ENCODE results near the gene HS3ST6. TPM values are rescaled to one million over a fixed set of nuclear protein-coding genes. Genes with fewer than 3 reads are reported as not detected.

The HS3ST6 gene
- total RNA-seq, 1 donor from 2014 or later: 1.3 TPM

DNA sequence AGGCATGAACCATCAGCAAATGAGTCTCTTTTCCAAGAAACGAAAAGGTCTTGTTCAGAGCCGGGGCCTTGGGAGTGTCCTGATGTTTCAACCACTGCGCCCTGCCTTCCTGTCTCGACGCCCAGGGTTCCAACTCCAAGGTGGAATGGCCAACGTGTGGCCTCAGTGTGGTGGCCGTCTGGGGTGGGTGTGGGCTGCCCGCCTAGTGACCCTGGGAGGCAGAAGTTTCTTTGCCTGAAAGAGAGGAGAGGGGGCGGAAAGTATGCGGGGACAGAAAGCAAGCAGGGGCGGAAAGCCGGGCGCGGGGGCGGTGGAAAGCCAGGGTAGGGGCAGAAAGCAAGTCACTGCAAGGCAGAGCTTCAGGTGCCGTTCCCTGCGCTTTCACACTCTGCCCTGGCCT, 20.7 kb upstream of the HS3ST6 start:
- TF ChIP-seq, protein P1, sequence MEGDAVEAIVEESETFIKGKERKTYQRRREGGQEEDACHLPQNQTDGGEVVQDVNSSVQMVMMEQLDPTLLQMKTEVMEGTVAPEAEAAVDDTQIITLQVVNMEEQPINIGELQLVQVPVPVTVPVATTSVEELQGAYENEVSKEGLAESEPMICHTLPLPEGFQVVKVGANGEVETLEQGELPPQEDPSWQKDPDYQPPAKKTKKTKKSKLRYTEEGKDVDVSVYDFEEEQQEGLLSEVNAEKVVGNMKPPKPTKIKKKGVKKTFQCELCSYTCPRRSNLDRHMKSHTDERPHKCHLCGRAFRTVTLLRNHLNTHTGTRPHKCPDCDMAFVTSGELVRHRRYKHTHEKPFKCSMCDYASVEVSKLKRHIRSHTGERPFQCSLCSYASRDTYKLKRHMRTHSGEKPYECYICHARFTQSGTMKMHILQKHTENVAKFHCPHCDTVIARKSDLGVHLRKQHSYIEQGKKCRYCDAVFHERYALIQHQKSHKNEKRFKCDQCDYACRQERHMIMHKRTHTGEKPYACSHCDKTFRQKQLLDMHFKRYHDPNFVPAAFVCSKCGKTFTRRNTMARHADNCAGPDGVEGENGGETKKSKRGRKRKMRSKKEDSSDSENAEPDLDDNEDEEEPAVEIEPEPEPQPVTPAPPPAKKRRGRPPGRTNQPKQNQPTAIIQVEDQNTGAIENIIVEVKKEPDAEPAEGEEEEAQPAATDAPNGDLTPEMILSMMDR (conservative IDR thresholded peaks at IDR 0.05): no peak
- Mint-ChIP-seq H3K9me3 (no peaks in the 10 kb centered on the region), H3K4me3 (no peak overlapping the region), H3K27ac (no peak overlapping the region), H3K36me3 (no peaks in the 10 kb centered on the region), H3K27me3 (no peaks in the 10 kb centered on the region), H3K4me1 (ENCODE audit: unreplicated experiment) (peaks cover 4% of the 10 kb centered on the region)
- no peak for DNase-seq (ENCODE audit: extremely low spot score, unreplicated experiment)

DNA sequence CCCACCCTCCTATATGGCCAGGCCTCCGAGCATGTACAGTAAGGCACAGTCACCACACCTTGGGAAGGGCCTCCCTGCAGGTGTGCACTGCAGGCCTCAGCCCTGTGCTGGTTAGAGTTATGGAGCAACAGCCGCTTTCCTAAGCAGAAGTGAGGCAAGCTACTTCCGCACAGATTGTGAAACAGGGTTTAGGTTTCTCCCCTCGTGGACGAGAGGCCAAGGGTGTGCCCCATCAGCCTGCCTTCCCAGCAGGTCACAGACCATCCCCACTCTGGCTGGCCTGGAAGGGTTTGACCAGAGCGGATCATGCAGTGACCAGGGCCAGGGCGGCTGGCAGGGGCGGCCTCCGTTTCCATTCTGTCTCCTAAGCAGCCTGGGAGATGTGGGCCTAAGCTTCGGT, 20.1 kb upstream of the HS3ST6 start:
- H3K9me3 Mint-ChIP-seq: no peaks in the 10 kb centered on the region
- TF ChIP-seq, protein P1 (conservative IDR thresholded peaks at IDR 0.05): no peak

DNA sequence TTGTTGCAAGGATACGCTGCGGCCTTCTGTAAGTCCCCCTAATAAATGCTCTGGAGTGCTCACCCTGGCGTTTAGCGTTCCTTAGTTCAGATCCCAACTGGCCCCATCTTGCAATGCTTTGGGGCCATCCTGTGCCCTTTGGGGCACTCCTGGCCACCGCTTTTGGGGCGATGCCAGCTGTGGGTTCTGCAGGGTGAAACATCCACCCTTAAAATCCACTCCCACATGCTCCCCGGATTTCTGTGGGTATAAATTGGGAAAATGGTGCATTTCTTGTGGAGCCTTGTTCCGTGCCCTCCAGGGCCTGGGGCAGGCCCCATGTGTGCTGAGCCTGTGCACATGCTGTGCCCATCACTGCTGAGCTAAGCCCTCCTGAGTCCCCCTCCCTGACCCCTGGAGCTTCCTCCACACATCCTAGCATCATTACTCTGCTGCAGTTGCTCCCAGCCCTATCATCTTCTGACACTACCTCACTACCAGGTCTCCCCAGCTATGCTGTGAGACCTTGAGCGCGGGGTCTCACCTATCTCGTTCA, 18.8 kb upstream of the HS3ST6 start:
- TF ChIP-seq, protein P1 (conservative IDR thresholded peaks at IDR 0.05): no peak
- Mint-ChIP-seq H3K36me3 (no peaks in the 10 kb centered on the region), H3K27ac (no peak overlapping the region), H3K27me3 (no peaks in the 10 kb centered on the region), H3K4me1 (ENCODE audit: unreplicated experiment) (no peaks in the 10 kb centered on the region), H3K4me3 (no peak overlapping the region), H3K9me3 (no peaks in the 10 kb centered on the region)
- no peak for DNase-seq (ENCODE audit: extremely low spot score, unreplicated experiment)

More for the DNA sequence above, 20.1 kb upstream of the HS3ST6 start:
- Mint-ChIP-seq H3K4me3 (no peak overlapping the region), H3K27ac (no peak overlapping the region), H3K4me1 (ENCODE audit: unreplicated experiment) (no peaks in the 10 kb centered on the region), H3K27me3 (no peaks in the 10 kb centered on the region), H3K36me3 (no peaks in the 10 kb centered on the region)
- no peak for DNase-seq (ENCODE audit: extremely low spot score, unreplicated experiment)

DNA sequence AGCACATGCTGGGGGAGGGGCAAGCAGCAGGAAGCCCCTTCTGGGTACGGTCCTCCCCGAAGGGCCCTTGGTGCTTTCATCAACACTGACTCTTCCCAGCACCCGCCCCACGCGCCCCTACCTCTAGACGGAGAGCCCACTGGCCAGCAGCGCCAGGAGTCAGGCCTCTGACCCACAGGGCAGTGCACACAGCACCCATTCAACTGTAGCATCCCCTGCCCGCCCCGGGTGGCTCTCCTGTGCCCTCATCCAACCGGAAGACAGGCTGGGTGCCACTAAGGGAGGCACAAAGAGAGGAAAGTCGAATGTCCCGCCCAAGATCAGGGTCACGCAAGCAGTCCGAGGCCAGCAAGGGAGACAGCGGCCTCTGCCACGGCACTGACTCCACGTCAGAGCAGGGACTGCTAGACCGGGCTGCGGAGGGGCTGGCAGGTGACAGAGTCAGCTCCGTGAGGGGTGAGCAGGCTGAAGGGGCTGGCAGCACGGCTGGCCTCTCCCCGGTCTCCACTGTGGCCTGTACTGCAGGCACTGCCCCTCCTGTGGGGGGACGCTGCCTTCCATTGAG, 15.0 kb upstream of the HS3ST6 start:
- Mint-ChIP-seq H3K27me3 (peaks cover 5% of the 10 kb centered on the region), H3K27ac (no peak overlapping the region), H3K4me3 (no peak overlapping the region), H3K9me3 (no peaks in the 10 kb centered on the region), H3K4me1 (ENCODE audit: unreplicated experiment) (peaks cover 4% of the 10 kb centered on the region), H3K36me3 (no peaks in the 10 kb centered on the region)
- no peak for DNase-seq (ENCODE audit: extremely low spot score, unreplicated experiment)
- TF ChIP-seq, protein P1 (conservative IDR thresholded peaks at IDR 0.05): no peak

DNA sequence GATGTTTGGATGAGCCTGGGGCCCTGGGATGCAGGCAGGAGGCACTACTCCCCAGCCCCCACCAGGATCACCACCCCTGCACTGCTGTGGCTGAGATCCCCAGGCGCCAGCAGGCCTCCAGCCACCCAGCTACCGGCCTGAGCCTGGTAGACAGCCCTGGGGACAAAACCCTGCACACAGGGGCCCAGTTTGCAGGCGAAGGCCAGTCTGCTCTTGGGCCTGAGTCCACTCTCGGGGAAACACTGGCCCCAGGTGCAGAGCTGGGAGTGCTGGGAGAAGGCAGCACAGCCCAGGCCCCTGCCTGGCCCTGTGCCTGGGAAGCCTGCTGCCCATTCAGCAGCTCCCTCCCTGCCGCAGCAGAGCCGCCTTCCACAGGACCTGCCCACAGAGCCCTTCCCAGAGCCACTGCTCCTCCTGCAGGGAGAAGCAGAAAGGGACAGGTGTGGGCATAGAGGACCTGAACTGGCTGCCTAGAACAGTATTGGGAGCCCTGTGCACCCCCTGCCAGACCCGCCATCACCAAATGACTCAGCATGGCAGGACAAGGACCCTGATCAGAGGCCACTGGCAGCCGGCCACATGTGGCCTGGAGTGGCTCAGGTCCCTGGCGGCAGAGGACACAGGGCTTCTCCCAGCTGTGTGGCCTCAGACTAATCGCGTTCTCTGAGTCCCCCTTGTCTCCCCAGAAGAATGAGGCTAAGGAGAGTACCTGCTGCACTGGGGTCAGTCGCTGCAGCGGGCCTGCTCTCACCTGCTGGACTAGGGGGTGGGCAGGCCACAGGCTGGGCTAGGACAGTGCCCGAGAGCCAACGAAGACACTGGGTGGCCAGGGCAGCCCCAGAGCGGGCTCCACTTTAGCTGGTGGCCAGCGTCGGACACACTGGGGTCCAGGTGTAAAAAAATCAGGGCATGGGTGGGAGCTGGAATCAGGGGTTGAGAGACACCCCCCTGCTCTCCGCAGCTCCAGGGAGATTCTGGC, 14.1 kb upstream of the HS3ST6 start:
- H3K9me3 Mint-ChIP-seq: no peaks in the 10 kb centered on the region
- peaks cover 5% of the 10 kb centered on the region for H3K27me3 Mint-ChIP-seq
- H3K27ac Mint-ChIP-seq: no peak overlapping the region
- DNase-seq (ENCODE audit: extremely low spot score, unreplicated experiment): no peak
- H3K4me1 Mint-ChIP-seq (ENCODE audit: unreplicated experiment): peaks cover 4% of the 10 kb centered on the region
- TF ChIP-seq, protein P1 (conservative IDR thresholded peaks at IDR 0.05): no peak
- H3K36me3 Mint-ChIP-seq: no peaks in the 10 kb centered on the region
- H3K4me3 Mint-ChIP-seq: no peak overlapping the region
